Measurements from ENCODE around the gene SIPA1L3.
A peak's percentile ranks its signal among the peaks of the same experiment; 100 is the strongest.
"Not testable (repeated sequence)": the region's sequence is repeated elsewhere in the genome, so short reads cannot be mapped to it uniquely, and the experiment has no call there.

The SIPA1L3 gene

DNA sequence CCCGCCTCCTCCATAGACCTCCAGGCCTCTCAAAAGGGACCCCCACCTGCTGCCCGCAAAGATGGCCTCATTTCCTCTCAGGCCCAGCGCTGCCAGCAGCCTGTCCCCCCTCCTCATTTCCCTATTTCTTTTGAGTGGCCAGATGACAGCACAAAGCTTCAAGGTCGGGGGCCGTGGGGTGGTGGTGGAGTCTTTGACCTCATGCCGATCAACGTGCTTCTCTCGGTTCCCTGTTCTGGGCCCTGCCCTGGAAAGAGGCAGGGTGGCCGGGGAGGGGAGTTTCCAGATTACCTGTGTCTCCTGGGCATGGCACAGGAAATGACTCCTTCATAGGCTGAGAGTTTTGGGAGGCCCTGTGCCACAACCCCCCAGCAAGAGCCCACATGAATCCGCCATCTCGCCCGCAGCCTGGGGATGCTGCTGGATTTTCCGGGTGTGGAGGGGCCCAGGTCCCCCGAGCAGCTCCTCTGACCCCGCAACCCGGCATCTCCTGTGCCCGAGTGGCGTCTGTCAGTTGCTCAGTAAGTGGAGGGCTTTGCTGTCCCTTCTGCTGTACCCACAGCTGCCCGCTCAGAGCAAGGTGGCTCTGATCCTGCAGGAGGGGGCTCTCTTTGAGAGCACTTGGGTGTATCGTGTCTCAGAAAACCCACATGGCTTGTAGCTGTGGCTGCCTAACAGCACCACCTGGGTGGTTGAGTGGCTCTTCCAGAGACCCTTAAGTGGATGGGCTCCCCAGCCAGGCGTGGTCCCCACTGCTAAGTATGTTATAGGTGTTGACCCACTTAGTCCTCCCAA is 139.4 kb downstream of the SIPA1L3 start:
- no peak for DNase-seq

DNA sequence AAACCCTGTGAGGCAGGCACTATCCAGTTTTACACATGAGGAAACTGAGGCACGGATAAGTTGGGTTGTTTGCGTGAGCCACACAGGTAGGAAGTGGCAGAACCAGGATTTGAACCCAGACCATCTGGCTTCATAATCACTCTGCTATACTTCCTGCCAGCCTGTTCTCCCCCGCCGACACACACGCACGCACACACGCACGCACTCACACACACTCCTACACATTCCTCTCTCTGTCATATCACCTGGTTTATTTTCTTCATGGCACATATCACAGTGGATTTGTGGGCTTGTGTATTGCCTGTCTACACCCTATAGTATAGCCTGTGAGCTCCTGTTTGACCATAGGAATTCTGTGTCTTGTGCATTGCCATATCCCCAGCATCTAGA is 140.0 kb downstream of the SIPA1L3 start:
- no peak for DNase-seq

DNA sequence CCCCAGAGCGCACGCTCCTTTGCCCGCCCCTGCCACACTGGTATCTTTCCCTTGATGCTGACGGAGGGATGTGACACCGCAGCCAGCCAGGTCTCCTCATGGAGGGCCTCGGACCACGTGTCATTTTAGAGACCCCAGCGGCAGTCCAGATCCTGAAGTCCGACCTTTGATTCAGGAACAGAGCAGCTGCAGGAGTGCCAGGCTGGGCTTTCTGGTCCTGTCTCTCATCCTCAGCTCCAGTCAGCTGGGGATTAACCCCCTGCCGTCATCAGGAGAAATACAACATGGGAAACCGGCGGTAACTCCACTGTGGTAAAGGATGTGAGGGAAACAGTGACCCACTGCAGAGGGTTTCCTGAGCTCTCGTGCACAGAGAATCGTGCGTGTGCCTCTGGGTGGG is 140.6 kb downstream of the SIPA1L3 start:
- no peak for DNase-seq

DNA sequence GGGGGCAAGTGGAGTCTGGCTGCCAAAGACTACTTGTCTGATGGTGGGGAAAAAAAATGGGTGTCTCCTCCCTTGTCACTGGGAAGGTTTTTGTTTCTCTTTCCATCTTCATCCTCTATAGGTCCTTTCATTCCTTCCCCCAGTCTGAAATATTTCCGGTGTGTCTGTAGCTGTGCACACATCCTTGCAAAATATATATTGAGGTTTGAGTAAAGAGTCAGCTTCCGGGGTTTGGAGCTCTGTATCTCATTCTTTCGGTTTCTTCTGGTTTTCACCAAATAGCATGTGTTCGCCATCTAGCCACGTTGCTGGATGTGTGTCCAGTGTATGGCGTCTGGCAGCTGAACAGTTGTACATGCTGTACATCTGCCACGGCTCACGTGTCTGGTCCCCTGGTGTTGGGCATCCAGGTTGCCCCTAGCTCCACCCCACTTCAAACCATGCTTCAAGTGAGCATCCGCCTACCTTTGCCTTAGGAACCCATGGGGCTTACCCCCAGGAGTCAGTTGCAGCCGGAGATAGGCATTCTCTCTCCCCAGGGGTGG is 142.2 kb downstream of the SIPA1L3 start:
- DNase-seq, result no peak

DNA sequence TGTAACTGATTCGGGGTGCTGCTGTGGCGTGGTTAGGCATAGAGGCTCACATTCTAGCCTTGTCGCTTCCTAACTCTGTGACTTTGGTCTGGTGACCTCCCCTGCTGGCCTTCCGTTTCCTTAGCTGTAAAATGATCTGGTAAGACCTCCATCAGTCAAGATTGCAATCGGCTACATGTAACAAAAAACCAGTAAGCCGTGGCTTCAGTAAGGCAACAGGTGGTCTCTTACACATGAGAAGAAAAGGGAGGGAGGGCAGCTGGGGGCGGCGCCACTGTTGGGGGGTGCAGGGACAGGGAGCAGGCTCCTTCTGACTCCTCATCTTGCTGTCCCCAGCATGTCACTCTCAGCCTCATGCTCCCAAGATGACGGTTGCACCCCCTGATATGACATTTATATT is 148.0 kb downstream of the SIPA1L3 start:
- no peak for DNase-seq

DNA sequence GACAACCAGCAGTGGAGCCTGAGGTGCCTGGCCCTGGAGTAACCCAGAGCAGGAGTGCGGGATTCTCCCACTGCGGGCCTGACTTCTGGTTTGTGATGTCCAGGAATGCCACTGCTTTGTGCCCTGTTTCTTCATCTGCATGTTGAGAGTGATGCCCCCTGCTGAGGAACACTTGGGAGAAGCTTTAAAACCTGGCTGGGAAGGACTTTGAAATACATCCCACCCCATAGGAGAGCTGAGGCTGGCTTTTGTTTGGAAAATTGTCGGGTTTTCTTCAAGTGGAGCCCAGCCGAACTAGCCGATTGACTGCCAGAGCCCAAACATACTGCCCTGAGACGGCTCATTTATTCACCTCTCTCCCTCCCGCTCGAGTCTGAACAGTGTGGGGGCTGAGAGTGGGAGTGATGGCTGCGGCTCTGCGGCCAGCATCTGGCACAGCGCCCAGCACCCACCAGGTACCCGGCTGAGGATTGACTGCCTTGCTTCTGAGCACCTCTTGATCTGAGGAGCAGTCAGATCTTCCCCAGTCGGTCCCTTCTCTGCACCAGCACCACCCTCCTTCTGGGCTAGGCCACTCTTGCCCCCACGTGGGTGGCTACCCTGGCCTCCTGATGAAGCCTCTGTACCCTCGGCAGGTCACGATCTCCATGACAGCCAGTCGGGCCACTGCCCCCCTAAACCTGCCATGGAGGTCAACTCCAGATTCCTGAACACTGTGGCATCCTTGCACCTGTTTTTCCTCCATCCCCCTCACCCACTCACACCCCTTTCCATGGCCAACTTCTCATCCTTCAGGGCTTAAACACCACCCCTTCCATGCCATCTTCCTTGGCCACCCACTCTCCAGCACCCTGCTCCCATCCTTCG is 148.9 kb downstream of the SIPA1L3 start:
- DNase-seq, result no peak

DNA sequence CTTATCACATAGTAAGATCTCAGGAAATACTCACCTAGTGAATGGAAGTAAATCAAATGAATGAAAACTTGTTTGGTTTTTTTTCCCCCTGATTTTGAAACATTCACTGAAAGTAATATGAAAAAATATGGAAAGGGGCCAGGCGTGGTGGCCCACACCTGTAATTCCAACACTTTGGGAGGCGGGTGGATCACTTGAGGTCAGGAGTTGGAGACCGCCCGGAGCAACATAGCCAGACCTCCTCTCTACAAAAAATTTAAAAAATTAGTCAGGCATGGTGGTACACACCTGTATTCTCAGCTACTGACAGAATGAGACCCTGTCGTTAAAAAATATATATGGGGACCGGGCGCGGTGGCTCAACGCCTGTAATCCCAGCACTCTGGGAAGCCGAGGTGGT is 149.6 kb downstream of the SIPA1L3 start:
- DNase-seq, result no peak

DNA sequence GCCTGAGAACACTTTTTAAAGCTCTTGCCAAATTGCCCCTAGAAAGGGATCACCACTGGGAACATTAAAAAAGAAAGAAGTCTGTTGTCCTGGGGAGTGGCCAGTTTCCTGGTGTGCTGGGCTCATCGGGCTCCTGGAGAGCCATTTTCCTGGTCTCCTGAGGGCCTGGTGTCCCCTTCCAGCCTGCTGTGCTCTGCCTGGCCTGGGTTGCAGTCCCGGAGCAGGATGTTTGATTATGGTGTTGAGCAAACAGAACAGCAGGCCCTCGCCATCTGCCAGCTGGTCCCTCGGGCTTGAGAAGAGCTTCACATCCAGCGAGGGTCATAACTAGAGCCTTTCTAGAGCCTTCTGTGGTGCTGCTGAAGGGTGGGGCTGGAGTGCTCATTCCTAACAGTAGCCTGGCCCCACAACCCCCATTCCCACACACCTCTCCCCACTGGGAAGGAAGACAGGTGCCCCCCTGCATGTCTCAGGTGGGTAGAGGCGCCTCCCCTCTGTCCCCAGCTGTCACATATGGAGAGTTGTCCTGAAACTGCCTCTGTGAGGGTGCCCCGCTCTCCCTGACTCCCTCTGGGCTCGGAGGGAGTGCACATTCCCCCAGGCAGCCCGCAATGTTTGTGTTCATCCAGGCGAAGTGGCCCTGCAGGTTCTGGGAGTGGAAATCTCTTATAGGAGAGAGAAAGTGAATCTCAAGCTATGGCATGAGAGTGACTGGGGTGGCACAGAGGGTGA is 151.1 kb downstream of the SIPA1L3 start:
- no peak for DNase-seq

DNA sequence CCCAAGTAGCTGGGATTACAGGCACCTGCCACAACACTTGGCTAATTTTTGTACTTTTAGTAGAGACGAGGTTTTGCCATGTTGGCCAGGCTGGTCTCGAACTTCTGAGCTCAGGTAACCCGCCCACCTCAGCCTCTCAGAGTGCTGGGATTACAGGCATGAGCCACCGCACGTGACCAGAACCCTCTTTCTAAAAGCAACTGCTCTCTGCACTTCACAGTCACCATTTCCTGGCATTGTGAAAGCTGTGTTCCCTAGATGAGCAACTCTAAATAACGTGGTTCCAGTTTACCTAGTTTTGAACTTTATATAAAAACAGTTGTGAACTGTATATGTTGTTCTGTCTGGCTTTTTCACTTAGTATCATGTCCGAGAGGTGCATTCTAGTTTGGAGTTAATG is 152.9 kb downstream of the SIPA1L3 start:
- DNase-seq, result no peak

DNA sequence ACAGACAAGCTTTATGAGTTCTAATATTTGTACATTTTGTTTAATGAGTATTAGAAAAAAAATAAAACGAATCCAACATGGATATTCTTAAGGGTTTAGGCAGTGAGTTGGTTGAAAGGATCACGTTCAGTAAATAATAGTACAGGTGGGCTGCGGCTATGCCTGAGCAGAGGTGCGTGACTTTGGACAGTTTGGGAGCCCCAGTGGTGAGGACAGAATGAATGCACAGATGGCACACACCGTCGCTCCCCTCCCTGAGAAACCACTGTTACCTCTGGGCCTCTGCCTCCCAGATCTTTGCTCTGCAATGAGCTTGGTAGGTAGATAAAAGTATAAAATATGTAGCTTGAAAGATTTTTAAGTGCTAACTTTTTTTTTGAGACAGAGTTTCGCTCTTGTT is 153.3 kb downstream of the SIPA1L3 start:
- no peak for DNase-seq

DNA sequence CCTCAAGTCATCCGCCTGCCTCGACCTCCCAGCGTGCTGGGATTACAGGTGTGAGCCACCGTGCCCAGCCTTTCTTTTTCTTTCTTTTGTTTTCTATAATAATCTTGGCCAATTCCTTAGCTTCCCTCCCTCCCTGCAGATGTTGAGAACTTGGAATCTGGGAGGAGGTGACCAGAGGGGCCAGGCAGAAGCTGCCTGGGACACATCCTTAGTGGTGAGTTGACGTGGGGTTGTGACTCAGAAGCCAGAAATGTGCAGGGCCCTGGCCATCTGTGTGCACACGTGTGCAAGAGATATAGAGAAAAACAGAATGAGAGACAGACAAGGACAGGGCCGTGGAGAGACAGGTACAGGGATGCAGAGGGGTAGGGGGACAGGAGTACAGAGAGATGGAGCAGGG is 154.3 kb downstream of the SIPA1L3 start:
- no peak for DNase-seq

DNA sequence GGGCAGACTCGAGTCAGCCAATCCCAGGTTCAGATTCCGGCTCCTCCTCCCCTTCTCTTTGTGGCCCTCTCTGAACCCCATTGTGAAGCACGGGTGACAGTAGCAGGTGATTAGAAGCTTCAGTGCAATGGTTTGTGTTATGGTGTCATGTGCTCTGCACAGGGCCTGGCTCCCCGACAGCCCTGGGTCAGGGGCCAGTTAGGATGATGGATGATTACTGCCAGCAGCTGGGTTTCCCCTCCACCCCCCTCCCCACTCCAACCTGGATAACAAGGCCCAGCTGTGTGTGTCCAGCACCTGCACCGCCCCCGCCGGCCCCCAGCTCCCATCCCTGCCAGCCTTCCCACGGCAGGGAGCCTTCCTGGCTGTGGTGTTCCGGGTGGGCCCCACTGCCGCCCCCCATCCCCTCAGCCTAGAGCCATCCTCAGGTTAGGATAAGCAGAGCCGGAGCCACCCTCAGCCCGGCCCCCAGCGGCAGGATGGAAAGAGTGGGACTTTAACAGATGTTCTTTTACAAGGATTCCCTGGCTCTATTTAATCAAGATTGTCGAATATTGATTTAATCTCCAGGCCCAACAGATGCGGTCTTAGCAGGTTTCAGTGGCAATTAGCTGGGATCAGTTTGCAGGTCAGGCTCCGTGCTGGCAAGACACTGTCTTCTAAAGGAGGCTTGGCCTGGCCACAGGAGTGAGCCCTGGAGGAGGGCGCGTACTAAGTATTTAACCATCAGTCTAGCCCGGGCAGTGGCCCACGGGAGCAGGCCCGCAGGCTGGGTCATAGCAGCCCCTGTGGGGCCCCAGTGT is 156.2 kb downstream of the SIPA1L3 start:
- peak; percentile 68 for DNase-seq

DNA sequence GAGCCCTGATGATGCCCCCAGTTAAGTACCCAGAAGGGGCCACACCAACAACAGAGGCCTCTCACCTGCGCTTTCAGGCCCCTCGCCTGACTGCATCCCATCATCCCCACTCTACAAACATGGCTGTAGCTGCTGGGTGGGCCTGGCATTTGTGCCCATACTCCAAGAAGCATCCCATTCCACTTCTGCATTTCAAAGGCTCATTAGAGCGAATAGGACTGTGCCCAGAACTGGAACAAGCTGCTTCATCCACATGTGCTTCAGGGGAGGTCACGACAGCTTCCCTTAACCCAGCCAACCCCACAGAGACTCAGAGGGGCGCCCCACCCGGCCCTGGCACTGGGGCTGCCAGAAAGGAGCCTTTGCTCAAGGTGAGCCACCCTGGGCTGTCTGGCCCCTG is 156.9 kb downstream of the SIPA1L3 start:
- DNase-seq, result no peak

DNA sequence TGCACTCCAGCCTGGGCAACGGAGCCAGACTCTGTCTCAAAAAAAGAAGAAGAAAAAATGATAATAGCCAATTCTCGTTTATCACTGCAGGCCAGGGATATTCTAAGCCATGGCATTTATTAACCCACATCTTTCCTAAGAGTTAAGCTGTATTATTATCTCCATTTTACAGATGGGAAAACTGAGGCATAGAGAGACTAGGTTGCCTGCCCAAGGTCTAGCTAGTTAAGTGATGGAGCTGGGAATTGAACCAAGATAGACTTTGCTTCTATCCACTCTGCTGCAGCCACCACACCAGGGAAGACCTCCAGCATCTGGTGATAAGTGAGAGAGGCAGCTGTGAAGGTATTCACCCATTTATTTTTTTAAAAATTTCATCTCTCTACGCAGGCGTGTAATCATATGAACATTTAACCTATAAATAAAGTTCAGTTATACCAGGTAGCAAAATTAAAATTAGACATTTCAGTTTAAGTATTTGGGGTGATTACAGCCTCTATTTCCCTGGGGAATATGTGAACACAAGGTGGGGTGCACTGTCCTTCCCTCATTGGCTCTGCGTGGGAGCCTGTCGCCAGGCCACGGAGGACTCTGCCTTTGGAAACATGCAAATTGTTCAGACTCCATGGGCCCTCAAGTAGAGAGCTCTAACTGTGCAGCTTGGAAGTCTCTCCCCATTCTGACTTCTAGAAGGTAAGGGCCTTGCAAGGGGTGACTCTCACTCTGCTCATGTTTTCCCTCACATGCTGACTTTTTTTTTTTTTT is 157.8 kb downstream of the SIPA1L3 start:
- DNase-seq, result no peak

DNA sequence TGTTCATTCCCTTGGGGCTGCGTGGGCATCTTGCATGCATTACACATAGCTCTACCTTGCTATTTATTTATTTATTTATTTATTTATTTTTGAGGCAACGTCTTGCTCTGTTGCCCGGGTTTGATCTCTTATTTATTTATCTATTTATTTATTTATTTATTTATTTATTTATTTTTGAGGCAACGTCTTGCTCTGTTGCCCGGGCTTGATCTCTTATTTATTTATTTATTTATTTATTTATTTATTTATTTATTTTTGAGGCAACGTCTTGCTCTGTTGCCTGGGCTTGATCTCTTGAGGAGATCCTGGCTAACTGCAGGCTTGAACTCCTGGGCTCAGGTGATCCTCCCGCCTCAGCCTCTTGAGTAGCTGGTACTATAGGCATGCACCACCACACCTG is 158.8 kb downstream of the SIPA1L3 start:
- DNase-seq, result not testable (repeated sequence)

DNA sequence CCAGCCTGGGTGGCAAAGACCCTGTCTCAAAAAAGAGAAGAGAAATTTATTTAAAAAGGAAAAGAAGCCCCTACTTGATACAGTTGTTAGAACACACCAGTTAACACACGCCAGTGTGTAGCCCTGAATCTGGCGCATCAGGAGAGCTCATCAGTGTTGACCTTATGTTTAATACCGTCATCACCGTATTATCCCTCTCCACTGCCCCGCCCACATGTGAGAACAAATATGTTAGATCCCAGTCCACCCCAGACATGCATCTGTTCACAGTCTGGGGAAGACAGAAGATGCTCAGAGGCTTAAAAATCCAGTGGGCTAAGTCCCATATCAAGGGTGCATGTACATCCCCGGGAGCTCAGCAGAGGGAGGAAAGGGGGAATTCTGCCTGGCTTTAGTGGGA is 161.8 kb downstream of the SIPA1L3 start:
- DNase-seq, result no peak

DNA sequence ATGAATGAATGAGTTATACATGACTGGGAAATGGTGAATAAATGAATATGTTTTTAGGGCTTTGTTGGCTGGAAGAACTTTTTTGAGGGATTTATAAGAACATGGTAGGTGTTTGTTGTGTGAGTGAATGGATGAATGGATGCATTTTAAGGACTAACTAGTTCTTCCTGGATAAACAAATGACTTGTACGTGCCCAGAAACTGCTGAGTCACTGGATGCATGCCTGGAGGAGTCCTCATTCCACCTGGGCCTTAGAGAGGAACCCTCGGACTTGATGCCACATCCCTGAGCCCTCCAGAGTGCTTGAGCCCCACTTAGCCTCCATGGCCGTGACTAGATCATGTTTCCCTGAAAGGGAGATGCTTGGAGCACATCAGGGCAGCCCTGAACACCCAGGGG is 163.6 kb downstream of the SIPA1L3 start:
- DNase-seq, result no peak

DNA sequence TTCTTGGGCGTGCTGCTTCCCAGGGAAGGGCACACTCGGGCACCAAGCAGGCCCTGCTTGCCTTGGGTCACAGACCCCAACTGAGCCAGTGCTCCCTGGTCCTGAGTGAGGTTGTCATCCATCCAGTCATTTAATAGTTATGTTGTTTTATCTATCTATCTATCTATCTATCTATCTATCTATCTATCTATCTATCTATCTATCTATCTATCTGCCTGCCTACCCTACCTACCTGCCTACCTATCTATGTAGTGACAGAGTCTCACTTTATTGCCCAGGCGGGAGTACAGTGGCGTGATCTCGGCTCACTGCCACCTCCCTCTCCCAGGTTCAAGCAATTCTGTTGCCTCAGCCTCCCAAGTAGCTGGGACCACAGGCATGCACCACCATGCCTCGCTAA is 164.0 kb downstream of the SIPA1L3 start:
- DNase-seq, result not testable (repeated sequence)

DNA sequence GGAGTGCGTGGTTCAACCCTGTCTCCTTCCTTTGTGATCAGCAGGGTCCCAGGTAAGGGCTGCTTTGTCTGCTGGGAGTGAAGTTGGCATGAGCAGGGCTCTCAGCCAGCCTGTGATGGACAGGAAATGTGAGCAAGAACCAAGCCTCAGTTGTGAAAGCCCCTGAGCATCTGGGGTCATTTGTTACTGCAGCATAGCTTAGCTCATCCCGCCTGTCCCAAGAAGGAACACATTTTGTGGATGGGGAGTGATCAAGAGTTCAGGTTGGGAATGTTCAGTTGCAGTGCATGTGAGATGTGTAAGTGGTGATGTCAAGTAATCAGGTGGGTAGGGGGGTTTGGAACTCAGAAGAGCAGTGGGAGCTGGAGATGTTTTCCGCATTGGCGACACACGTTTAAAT is 164.6 kb downstream of the SIPA1L3 start:
- DNase-seq, result no peak

DNA sequence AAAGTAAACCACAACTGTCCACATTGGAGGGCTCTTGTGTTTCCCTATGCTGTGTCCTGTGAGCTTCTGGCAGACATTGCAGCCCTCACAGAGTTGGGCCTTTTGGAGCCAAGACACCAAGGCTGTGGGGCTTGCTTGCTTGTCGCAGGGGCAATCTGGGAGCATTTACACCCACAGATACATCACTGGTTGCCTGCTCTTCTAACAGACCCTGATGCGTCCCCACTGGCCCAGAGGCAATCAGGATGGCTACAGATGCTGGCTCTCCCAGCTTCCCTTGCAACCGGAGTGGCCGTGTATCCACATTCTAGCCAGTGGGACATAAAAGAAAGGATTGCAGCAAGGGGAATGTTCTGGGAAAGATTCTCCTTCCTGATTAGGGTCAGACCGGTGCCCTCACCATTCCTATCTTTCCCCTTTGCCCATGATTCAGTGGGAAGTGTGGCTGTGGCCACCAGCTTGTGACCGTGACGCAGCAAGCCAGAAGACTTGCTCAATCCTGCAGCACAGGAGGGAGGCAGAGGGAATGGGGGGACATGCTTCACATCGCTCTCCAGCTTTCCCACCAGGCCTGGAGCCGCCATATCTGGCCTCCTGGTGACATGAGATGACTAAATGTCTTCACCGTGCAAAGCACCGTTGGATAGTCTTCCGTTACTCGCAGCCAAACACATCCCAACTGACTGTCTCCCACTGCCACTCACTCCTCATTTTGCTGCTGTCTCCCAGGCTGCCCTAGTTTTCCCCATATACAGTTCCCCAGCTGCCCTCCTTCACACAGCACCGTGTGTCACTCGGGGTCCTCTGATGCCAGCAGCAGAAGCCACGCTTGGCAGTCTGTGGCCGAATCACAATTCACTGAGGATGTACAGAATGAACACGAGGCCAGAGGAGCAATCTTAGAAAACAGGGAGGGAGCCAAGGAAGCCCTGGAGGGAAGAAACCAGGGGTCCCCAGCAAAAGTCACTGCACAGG is 166.1 kb downstream of the SIPA1L3 start:
- no peak for DNase-seq

Measured in right forelimb (tissue), 1 donor.